Measurements from ENCODE around the gene LHPP.

DNA sequence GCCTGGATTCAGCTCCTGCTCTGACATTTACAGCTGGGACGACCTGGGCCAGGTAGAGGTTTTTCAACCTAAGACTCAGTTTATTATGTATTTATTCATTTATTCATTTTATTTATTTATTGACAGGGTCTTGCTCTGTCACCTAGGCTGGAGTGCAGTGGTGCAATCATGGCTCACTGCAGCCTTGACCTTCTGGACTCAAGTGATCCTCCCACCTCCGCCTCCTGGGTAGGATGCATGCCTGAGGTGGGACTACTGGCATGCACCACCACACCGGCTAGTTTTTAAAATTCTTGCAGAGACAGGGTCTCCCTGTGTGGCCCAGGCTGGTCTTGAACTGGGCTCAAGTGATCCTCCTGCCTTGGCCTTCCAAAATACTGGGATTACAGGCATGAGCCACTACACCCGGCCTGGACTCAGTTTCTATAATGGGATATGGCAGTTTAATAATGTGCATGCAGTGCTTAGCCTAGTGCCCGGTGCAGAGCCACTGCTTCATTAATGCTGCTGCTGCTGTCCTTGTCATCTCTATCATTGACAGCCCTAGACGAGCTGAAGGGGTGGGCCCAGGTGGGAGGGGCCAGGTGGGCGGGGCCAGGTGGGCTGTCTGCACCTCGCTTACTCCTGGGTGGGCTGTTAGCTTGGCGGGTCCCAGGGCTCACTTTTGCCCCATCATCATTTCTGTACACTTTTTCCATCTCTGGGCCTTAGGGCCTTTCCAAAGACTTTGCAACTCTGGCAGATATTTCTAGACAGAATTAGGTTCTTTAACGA lies 92.6 kb downstream of the LHPP start:
- TF ChIP-seq, protein P1, sequence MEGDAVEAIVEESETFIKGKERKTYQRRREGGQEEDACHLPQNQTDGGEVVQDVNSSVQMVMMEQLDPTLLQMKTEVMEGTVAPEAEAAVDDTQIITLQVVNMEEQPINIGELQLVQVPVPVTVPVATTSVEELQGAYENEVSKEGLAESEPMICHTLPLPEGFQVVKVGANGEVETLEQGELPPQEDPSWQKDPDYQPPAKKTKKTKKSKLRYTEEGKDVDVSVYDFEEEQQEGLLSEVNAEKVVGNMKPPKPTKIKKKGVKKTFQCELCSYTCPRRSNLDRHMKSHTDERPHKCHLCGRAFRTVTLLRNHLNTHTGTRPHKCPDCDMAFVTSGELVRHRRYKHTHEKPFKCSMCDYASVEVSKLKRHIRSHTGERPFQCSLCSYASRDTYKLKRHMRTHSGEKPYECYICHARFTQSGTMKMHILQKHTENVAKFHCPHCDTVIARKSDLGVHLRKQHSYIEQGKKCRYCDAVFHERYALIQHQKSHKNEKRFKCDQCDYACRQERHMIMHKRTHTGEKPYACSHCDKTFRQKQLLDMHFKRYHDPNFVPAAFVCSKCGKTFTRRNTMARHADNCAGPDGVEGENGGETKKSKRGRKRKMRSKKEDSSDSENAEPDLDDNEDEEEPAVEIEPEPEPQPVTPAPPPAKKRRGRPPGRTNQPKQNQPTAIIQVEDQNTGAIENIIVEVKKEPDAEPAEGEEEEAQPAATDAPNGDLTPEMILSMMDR (IDR thresholded peaks at IDR 0.05) = no peak
- no peak for TF ChIP-seq POLR2AphosphoS5 (IDR thresholded peaks at IDR 0.05)
- no peak for TF ChIP-seq POLR2A (IDR thresholded peaks at IDR 0.05)
- no peak for TF ChIP-seq EP300 (IDR thresholded peaks at IDR 0.05)
